NCI-H345 (cell line): ENCODE data around the gene SLC6A19.
"Not testable (repeated sequence)": the region's sequence is repeated elsewhere in the genome, so short reads cannot be mapped to it uniquely, and the experiment has no call there.

Source experiments
- DNase-seq: peaks from one replicate; lab custom pipeline; 2025; lab: John Stamatoyannopoulos, UW

The SLC6A19 gene

GRCh38 chr5:1267464-1267863 is 66.1 kb downstream of the SLC6A19 start:
- DNase-seq, result not testable (repeated sequence)

GRCh38 chr5:1268056-1268455 is 66.7 kb downstream of the SLC6A19 start:
- DNase-seq, result no peak

- DNase-seq, result no peak
Observed at GRCh38 chr5:1268666-1269065, 67.3 kb downstream of the SLC6A19 start.

GRCh38 chr5:1270426-1270825 is 69.0 kb downstream of the SLC6A19 start:
- DNase-seq, result no peak

GRCh38 chr5:1270933-1271914 is 69.8 kb downstream of the SLC6A19 start:
- no peak for DNase-seq

- DNase-seq, result no peak
Observed at GRCh38 chr5:1272201-1272600, 70.8 kb downstream of the SLC6A19 start.

- no peak for DNase-seq
Observed at GRCh38 chr5:1273745-1274144, 72.3 kb downstream of the SLC6A19 start.

GRCh38 chr5:1274471-1274870 is 73.1 kb downstream of the SLC6A19 start:
- DNase-seq, result no peak
